ENCODE measurements around the gene PFN1. TPM values are rescaled to one million over a fixed set of nuclear protein-coding genes. Genes with fewer than 3 reads are reported as not detected.
A peak's percentile ranks its signal among the peaks of the same experiment; 100 is the strongest.

The PFN1 gene
- total and polyA plus RNA-seq, 9 of the 15 experiments (the other 6 are each of a cell fraction or from before 2014, with no cell fraction given): 60.5 to 1,479 (median 456) TPM

GRCh38 chr17:4969551-4970173 lies 21.3 kb upstream of the PFN1 start:
- peak overlapping the region; percentile 52 to 89; a peak in 2 of 4 replicates for H3K9ac ChIP-seq (ENCODE audit: insufficient read depth in 1 of 2, low read depth in 2 of 2, low read length in 2 of 2)
- ATAC-seq: no peak
- H3K4me2 ChIP-seq (ENCODE audit: insufficient read depth, low read length): peak overlapping the region; percentile 18; the same call in 1 of the 2 replicates
- H3K27me3 ChIP-seq (ENCODE audit: control insufficient read depth in 2 of 2, insufficient read depth in 2 of 2, low read length in 2 of 2): no peaks in the 10 kb centered on the region
- peaks cover 64% of the 10 kb centered on the region; the same call in 2 of the 3 replicates for H3K36me3 ChIP-seq (ENCODE audit: control insufficient read depth, insufficient read depth, low read length)
- no peak for FAIRE-seq
- no TSS peak for BruUV-seq (replicated peaks)
- in situ Hi-C loops (cut with MboI): no loop called here
- H3K79me2 ChIP-seq (ENCODE audit: control insufficient read depth, insufficient read depth, low read length): peaks cover 26% of the 10 kb centered on the region
- H4K20me1 ChIP-seq (replicated peaks; ENCODE audit: control insufficient read depth, insufficient read depth, low read length): no peaks in the 10 kb centered on the region
- intact Hi-C loops (cut with micrococcal nuclease): loop anchor here (10.0 kb wide), 1 partner anchor 65 kb away; the partner anchor contains the start of gene CHRNE
- ChIA-PET CTCF (ENCODE audit: low intra/inter-chr PET ratio) (no interaction called here), POLR2A (interaction anchor here (0.6 to 1.4 kb wide), 5 partner anchors 10 to 864 kb away, joined by 3 to 8 read pairs (median 6); partner anchors contain the start of gene CAMTA2)
- H3K4me1 ChIP-seq (replicated peaks in 1 of 2; ENCODE audit: control insufficient read depth in 2 of 2, insufficient read depth in 2 of 2, low read length in 2 of 2): peaks cover 23 to 26% of the 10 kb centered on the region in 2 experiments
- H3K9me3 ChIP-seq (replicated peaks; ENCODE audit: control insufficient read depth, insufficient read depth, low read depth, low read length): no peaks in the 10 kb centered on the region
- peak; percentile 75 for TF ChIP-seq FOSL1 (tag; conservative IDR thresholded peaks at IDR 0.05)
- TF ChIP-seq ZNF785 (CRISPR knock-in tag; IDR thresholded peaks at IDR 0.05): no peak
- no peak for TF ChIP-seq CEBPG (CRISPR knock-in tag; IDR thresholded peaks at IDR 0.05)
- peak in 1 of 2 experiments; percentile 66; a peak in 2 of 4 replicates for TF ChIP-seq CEBPG (tag; conservative IDR thresholded peaks at IDR 0.05 in 1 of 2, IDR thresholded peaks at IDR 0.05 in 1 of 2)
- TF ChIP-seq ZBTB33 (CRISPR knock-in tag; IDR thresholded peaks at IDR 0.05): peak; percentile 89
- no peak for TF ChIP-seq HMBOX1 (IDR thresholded peaks at IDR 0.05)
- TF ChIP-seq ZNF175 (CRISPR knock-in tag; IDR thresholded peaks at IDR 0.05; ENCODE audit: low read depth): peak; percentile 90
- no peak for TF ChIP-seq SAP30 (IDR thresholded peaks at IDR 0.05; ENCODE audit: borderline replicate concordance, insufficient read depth, low read depth, low read length, poor library complexity, severe bottlenecking)
- TF ChIP-seq THRA (IDR thresholded peaks at IDR 0.05): 0 out of 2 replicates have a peak, but pooled peaks have one; percentile 2
- H3K9me1 ChIP-seq (ENCODE audit: control insufficient read depth, insufficient read depth, low read length): no peaks in the 10 kb centered on the region
- WGBS (ENCODE audit: insufficient coverage, low coverage, missing lambda C conversion rate): 83% methylated on average over 13 of the region's 16 CpGs
- H2AFZ ChIP-seq (ENCODE audit: low read depth, low read length): no peak overlapping the region
- no peak overlapping the region for H3K4me3 ChIP-seq
- peak overlapping the region; percentile 95; the same call in 1 of the 3 replicates for H3K27ac ChIP-seq (ENCODE audit: extremely low read depth, low read depth, low read length)
- no peak for DNase-seq (ENCODE audit: extremely low read depth in 1 of 4, low spot score in 3 of 4)
